Measurements from ENCODE around the gene MAGI3. TPM values are rescaled to one million over a fixed set of nuclear protein-coding genes. Genes with fewer than 3 reads are reported as not detected.
"Not testable (repeated sequence)": the region's sequence is repeated elsewhere in the genome, so short reads cannot be mapped to it uniquely, and the experiment has no call there.

The MAGI3 gene
- polyA plus RNA-seq, 4 donors: 24.1 to 28.6 (median 27.7) TPM

DNA sequence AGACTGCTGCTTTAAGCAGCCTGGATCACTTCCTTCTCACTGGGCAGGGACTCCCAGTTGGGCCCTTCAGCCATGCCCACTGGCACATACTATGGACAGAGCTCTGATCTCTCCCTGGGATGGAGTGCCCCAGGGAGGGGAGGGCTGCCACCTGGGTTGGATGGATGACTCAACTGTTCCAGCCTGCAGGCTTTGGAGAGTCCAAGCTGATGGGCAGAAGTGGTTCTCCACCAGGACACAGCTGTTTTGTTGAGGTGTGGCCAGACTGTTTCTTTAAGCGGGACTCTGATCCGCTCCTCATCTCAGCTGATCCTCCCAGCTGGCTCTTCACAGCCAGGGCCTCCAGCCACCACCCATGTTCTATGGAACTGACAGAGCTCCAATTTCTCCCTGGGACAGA lies 166.9 kb downstream of the MAGI3 start:
- DNase-seq (ENCODE audit: low read depth in 4 of 4, low spot score in 3 of 4): no peak

DNA sequence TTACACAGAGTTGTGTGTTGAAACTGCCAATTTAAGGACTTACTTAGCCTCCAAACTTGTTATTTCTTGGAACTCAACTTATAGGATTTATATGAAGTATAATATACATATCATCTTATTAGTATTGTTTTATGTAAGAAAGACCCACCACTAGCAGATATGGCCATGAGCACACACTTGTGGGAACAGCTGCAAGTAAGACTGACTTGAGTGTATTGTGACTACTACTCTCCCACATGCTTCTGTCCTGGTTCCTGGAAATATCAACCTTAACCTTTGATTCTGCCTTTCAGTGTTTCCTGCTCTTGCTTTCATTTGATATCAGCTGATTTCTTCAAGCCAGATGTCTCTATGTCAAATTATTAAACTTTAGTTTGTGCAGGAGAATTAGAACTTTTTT lies 175.3 kb downstream of the MAGI3 start:
- DNase-seq (ENCODE audit: low read depth in 4 of 4, low spot score in 3 of 4): no peak

DNA sequence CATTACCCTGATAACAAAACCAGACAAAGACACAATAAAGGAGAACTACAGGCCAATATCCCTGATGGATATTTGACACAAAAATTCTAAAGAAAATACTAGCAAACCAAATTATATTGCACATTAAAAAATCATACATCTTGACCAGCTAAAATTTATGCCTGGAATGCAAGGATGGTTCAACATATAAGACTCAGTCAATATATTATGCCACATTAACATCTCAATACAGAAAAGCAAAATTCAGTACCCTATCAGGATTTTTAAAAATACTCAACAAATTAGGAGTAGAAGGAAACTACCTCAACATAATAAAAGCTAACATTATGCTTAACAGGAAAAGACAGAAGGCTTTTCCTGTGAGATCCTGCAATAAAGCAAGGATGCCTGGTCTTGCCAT lies 177.1 kb downstream of the MAGI3 start:
- no peak for DNase-seq (ENCODE audit: low read depth in 4 of 4, low spot score in 3 of 4)

DNA sequence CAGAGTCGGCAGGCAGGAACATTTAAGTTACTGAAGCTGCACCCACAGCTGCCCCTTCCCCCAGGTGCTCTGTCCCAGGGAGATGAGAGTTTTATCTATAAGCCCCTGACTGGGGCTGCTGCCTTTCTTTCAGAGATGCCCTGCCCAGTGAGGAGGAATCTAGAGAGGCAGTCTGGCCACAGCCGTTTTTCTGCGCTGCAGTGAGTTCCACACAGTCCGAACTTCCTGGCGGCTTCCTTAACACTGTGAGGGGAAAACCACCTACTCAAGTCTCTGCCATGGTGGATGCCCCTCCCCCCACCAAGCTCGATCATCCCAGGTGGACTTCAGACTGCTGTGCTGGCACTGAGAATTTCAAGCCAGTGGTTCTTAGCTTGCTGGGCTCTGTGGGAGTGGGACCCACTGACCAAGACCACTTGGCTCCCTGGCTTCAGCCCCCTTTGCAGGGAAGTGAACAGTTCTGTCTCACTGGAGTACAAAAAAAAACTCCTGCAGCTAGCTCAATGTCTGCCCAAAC lies 185.5 kb downstream of the MAGI3 start:
- not testable (repeated sequence) for DNase-seq (ENCODE audit: low read depth in 4 of 4, low spot score in 3 of 4)

DNA sequence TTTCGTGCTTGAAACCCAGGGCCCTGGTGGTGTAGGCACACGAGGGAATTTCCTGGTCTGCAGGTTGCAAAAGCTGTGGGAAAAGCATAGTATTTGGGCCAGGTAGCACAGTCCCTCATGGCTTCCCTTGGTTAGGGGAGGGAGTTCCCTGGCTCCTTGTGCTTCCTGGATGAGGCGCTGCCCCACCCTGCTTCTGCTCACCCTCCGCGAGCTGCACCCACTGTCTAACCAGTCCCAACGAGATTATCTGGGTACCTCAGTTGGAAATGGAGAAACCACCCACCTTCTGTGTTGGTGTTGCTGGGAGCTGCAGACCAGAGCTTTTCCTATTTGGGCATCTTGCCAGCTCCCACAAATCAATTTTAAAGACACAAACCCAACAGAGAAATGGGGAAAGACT lies 186.0 kb downstream of the MAGI3 start:
- DNase-seq (ENCODE audit: low read depth in 4 of 4, low spot score in 3 of 4): no peak

DNA sequence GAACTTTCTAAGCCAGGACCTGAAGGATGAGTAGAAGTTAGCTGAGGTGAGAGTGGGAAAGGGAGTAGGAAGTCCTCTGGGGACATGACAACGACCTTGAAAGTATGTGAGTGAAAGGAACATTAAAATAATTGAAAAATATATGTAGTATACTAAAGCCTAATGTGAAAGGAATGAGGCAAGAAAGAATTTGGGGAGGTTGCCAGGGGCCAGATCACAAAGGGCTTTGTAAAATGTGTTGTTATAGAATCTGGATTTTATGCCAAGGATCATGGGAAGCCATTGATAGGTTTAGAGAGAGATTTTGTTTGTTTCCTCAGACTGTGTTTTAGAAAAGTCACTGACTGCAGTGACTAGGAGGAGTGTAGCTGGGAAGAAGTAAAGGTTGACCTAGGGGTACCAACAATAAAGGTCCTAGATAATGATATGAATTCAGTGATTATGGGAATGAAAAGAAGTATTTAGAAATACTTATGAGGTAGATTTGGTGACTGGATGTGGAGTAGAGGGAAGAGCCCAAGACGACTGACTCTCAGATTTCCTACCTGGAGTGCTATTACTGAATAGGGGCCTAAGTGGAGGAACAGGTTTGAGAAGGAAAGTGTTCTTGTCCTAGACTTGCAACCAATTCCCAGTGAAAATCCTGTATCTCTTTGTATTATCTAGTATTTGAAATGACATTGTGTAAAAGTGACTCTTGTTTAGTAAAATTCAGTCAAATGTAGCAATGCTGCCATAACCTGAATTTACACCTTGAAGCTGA lies 189.1 kb downstream of the MAGI3 start:
- no peak for DNase-seq (ENCODE audit: low read depth in 4 of 4, low spot score in 3 of 4)

DNA sequence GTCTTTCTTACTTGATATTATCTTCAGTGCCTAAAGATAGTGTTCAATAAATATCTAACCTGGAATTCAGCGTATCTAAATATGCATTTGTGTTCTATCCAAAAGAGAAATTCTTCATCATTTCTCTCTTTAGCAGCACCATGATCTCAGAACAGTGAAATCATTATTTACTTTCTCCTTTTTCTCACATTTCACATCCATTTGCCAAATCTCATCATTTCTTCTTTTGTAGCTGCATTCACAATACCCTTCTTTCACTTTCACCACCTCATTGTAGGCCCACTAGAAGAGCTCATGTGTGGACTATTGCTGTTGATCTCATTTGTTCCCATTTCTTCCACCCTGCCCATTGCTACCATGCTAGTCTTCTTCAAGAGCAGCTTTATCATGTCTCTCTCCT lies 191.0 kb downstream of the MAGI3 start:
- DNase-seq (ENCODE audit: low read depth in 4 of 4, low spot score in 3 of 4): no peak

DNA sequence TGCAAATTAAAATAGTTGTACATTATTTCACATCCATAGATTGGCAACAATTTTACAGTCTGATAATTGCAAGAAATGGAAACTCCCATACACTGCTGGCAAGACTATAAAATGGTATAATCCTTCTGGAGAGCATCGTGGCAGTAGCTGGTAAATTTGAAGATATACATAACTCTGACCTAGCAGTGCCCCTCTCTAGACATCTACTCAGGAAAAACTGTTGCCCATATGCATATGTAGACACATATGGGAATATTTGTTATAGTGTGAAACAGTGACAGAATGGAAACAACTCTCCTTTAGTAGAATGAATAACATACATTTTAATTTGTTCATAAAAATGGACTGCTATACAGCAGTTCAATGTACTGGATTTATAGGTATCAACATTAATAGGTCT lies 191.8 kb downstream of the MAGI3 start:
- DNase-seq (ENCODE audit: low read depth in 4 of 4, low spot score in 3 of 4): no peak

DNA sequence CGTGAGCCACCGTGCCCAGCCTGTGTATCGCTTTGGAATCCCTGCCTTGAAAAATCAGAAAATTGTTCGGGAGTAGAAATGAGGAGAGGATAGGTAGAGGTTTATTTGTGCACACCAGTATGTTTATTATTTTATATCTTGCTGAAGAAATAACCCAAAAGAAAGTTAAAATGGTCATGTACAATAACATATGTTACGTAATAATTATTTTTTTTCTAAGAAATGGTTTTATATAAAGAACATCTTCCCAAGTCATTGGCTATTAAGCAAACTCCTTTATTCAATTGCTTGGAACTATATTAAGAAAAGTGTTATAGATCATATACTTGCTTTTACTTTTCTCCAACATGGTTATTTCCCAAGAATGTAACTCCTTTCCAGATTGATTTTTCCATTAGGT lies 197.2 kb downstream of the MAGI3 start:
- no peak for DNase-seq (ENCODE audit: low read depth in 4 of 4, low spot score in 3 of 4)

DNA sequence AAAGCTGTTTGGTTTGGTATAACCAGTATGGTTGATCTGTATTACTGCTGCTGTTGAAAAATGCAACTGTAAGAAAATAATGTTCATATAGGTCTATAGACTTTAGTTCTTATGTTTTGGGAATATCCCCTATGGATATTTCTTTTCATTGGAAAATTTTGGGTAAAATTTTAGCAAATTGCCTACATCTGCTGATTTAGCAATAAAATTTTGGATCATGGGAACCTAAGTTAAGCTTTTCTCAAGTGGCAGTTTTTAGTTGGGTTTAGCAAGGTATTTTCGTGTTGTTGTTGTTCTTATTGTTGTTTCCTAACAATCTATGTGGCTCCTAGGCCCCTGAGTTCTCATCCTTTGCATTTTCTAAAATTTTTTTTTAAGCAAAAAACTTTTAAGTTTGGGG lies 201.9 kb downstream of the MAGI3 start:
- DNase-seq (ENCODE audit: low read depth in 4 of 4, low spot score in 3 of 4): no peak

DNA sequence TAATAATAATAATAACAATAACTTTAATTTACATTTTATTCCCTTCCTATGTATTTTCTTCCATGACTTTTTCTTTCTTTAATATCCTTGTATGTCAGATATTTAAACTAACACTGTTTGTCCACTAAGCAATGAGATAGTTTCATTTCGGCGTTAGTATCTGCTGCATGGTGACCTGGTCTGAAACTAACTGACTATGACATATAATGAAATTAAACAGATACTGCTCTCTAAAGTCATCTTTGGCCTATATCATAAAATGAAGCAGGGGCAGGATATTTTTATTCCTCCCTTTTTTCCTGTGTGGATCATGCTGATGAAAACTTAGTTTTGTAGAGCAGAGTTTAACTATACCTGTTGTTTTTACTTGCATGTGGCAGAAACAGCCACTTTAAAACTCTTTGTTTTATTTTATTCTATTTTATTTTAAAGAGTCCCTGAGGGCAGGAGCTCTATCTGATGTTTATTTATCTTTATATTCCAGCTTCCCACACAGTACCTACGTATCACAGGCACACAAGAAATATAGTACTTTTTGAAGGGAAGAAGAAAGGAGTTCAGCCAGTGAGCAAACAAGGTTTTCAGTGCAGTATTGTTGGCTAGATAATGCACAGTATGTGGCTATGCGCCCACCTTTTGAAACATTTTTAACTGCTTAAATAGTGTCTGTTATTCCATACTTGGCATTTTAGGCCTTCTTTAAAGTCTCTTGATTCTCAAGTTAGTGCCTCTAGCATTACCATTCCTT lies 203.4 kb downstream of the MAGI3 start:
- DNase-seq (ENCODE audit: low read depth in 4 of 4, low spot score in 3 of 4): no peak

DNA sequence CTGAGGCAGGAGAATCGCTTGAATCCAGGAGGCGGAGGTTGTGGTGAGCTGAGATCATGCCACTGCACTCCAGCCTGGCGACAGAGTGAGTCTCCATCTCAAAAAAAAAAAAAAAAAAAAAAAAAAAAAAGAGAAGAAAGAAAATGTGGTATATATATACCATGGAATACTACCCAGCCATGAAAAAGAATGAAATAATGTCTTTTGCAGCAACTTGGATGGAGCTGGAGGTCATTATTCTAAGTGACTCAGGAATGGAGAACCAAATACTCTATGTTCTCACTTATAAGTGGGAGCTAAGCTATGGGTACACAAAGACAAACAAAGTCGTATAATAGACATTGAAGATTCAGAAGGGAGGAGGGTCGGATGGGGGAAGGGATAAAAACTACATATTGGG lies 214.2 kb downstream of the MAGI3 start:
- DNase-seq (ENCODE audit: low read depth in 4 of 4, low spot score in 3 of 4): not testable (repeated sequence)

DNA sequence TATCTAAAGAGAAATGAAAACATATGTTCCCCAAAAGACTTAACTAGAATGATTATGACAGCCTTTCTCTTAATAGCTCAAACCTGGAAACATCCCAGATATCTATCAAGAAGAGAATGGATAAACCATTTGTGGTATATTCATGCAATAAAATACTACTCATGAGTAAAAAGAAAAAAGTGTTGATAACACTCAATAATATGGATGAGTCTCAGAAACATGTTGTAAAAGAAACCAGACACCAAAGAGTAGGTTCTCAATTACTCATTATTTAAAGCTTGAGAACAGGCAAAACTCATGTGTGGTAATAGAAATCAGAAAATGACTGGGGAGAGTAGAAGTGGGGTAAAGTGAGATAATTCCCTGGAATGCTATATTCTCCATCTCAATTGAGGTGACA lies 214.8 kb downstream of the MAGI3 start:
- no peak for DNase-seq (ENCODE audit: low read depth in 4 of 4, low spot score in 3 of 4)

DNA sequence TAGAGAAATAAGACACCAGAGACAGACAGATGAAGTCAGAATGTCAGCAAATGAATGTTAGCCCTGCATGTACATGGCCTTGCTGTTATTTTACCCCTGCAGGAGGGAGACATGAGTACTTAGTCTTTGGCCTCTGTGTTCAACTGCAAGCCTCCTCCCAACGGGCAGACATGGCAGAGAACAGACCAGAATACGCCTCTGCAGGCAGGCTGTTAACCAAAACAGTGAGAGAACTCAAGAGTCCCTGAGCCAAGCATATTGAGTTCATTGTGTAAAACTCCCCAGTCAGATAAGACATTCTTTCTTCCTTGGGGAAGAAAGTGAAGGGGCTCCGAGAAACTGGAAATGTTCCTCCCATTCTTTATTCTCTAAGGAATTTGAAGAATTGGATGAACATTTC lies 218.1 kb downstream of the MAGI3 start:
- no peak for DNase-seq (ENCODE audit: low read depth in 4 of 4, low spot score in 3 of 4)

DNA sequence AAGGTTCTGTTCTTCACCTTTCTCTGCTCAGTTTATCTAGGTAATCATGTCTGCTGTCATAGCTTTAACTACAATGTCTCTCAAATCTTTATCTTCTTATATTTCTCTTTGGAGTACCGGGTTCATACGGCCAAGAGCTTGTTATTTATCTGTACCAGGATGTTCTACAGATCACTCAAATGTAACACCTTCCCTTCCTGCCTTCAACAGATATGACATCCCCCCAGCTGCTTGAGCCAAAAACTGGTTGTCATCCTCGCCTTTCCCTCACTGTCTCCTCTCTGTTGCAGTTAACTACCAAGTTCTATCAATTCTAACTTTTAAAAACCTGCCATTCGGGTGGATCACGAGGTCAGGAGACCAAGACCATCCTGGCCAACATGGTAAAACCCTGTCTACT lies 220.1 kb downstream of the MAGI3 start:
- no peak for DNase-seq (ENCODE audit: low read depth in 4 of 4, low spot score in 3 of 4)

DNA sequence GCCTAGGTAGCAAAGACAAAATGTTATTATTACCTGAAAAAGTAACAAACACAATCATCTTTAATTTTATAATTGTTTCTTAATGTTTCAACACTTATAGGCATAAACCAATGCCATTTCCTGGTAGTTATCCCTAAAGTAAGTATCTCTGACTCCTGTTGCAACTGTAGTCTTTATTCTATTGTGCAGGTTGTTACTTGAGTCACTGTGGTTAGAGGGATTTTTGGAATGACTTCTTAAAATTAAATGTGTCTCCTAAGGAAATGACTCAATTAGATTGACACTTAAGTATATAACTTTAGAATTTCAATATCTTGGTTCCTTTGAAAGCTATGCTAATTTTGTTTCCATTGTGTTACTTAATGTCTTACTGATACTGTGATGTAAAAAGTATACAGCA lies 225.1 kb downstream of the MAGI3 start:
- DNase-seq (ENCODE audit: low read depth in 4 of 4, low spot score in 3 of 4): no peak

DNA sequence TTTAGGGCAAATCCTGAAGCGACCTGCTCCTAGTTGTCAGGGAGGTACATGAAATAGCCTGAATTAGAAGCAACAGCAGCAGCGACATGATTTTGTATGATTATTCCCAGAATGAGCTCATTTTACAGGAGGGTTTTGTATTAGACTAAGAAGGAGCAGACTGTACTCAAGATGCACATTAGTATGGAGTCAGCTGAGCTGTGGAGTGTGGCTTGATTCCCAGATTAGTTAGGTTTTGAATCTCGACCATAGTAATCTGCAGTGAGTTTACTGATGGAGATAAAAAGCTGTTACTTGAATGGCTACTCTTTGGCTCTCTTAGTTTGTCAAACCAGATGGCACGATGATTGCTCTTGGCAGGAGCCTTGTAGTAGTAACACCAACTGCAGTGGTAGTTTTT lies 225.8 kb downstream of the MAGI3 start:
- no peak for DNase-seq (ENCODE audit: low read depth in 4 of 4, low spot score in 3 of 4)

DNA sequence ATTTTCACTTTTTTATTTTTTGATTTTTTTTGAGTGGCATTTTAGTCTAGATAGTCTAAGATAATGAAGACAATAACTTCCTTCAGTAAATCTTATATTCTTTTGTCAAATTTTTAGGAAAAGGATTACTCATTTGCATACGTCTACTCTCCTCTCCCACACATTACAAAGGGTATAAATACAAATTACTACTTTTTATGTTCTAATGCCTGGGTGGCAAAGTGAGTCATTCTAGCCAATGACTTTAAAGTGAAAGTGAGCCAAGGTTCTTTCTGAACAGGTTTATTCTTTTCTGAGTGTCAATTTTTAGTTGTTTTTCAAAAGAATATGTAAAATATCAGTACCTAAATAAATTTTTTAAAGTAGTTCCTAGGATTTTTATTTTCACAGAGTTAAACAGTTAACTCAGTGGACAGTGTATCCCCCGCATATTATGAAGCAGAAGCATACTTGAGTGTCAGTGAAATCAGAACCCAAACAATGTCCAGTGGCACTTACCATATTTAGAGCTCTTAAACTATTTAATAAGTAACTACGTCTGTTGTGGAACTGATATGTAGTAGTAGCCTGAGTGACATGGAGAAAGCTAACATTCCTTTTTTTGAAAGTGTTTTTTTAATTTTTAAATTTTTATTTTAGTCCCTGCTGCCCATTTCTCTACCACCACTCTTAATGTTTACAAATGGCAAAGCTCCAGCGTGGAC lies 227.3 kb downstream of the MAGI3 start:
- DNase-seq (ENCODE audit: low read depth in 4 of 4, low spot score in 3 of 4): no peak

DNA sequence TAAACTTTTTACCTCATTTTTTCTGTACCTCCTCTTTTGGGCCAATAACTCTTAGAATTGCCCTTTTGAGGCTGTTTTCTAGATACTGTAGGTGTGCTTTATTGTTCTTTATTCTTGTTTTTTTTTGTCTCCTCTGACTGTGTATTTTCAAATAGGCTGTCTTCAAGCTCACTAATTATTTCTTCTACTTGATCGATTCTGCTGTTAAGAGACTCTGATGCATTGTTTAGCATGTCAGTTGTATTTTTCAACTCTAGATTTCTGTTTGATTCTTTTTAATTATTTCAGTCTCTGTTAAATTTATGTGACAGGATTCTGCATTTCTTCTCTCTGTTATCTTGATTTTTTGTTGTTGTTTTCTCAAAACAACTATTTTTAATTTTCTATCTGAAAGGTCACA lies 238.7 kb downstream of the MAGI3 start:
- no peak for DNase-seq (ENCODE audit: low read depth in 4 of 4, low spot score in 3 of 4)

DNA sequence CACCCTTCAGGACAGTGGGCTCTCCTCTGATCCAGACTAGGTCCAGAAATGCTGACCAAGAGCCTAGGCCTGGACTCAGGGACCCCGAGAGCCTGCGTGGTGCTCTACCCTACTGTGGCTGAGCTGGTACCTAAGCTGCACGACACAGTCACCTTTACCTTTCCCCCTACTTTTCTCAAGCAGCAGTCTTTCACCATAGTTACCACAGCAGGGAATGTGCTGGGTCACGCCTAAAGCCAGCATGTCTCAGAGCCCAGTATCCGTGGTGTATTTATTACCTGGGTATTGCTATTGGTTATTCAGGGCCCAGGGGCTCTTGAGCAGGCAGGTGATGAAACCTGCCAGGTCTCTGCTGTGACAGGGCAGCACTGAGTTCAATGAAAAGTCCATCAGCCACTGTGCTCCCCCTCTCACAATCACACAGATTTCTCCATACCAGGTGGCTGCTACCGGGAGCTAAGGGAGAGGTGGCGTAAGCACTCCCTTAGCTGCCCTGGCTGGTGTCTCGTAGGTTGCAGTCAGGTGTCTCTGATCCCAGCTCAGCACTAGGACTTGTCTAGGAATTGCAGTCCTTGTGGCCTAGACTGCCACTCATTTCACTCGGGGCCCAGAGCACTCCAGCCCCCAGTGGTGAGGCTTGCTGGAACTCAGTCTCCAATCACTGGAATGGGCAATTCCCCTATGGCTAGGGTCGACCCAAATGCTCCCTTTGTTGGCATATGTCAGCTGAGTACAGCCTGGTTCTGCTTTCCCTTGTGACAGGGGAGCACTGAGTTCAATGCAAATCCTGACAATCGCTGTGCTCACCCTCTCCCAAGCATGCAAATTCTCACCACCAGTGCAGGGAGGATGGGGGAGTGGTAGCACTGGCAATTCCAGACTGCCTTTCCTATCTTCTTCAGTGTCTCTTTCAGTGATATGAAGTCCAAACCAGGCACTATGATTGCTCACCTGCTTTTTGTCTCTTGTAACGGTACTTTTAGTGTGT lies 240.3 kb downstream of the MAGI3 start:
- no peak for DNase-seq (ENCODE audit: low read depth in 4 of 4, low spot score in 3 of 4)

All from right renal pelvis (tissue), 4 donors.